ENCODE results near the gene GTF3A. TPM values are rescaled to one million over a fixed set of nuclear protein-coding genes. Genes with fewer than 3 reads are reported as not detected.
A peak's percentile ranks its signal among the peaks of the same experiment; 100 is the strongest.

GTF3A gene
- total and polyA plus RNA-seq, 2 experiments from 2014 or later, result 109 to 190 TPM

GRCh38 chr13:27423333-27423732, 1.1 kb upstream of the GTF3A start:
- H3K9me3 Mint-ChIP-seq, result no peaks in the 10 kb centered on the region
- DNase-seq (ENCODE audit: low spot score) (no peak), ATAC-seq (no peak)
- 0 out of 2 replicates have a peak, but pooled peaks cover 3% of the 10 kb centered on the region for H3K9me2 ChIP-seq (ENCODE audit: insufficient read depth)
- no peak overlapping the region for H3K27ac ChIP-seq (ENCODE audit: low read depth)
- H3K27ac Mint-ChIP-seq, result no peak overlapping the region
- peak overlapping the region; percentile 100; the same call in 1 of the 2 replicates for H2AFZ ChIP-seq
- H3K36me3 Mint-ChIP-seq (ENCODE audit: low read depth), result peaks cover 19% of the 10 kb centered on the region
- H3K4me1 ChIP-seq (ENCODE audit: insufficient read depth), result peaks cover 22% of the 10 kb centered on the region
- no peak overlapping the region; the same call in 1 of the 2 replicates for H3K4me3 ChIP-seq
- H3K4me3 Mint-ChIP-seq, result peak overlapping the region; percentile 76; the same call in 1 of the 3 replicates
- H3K27me3 ChIP-seq (ENCODE audit: insufficient read depth), result peaks cover 21% of the 10 kb centered on the region
- H4K20me1 ChIP-seq (replicated peaks; ENCODE audit: insufficient read depth), result no peaks in the 10 kb centered on the region; the same call in 1 of the 2 replicates
- no peaks in the 10 kb centered on the region for H3F3A ChIP-seq (replicated peaks; ENCODE audit: low read depth)
- TF ChIP-seq CREB1 (CRISPR knock-in tag; IDR thresholded peaks at IDR 0.05; ENCODE audit: low read depth), result no peak
- TF ChIP-seq NANOG (IDR thresholded peaks at IDR 0.05; ENCODE audit: borderline replicate concordance), result no peak
- no peak for TF ChIP-seq JUNB (IDR thresholded peaks at IDR 0.05; ENCODE audit: unreplicated experiment)
- TF ChIP-seq ZNF331 (CRISPR knock-in tag; IDR thresholded peaks at IDR 0.05; ENCODE audit: low read depth), result no peak
- TF ChIP-seq EZH2phosphoT487 (IDR thresholded peaks at IDR 0.05; ENCODE audit: unreplicated experiment), result no peak
- no peak for TF ChIP-seq ZNF462 (CRISPR knock-in tag; IDR thresholded peaks at IDR 0.05)
- no peak for TF ChIP-seq POLR2AphosphoS5 (IDR thresholded peaks at IDR 0.05; ENCODE audit: low read depth)
- no peak for TF ChIP-seq ETS1 (IDR thresholded peaks at IDR 0.05)
- TF ChIP-seq ZNF114 (CRISPR knock-in tag; IDR thresholded peaks at IDR 0.05), result no peak
- TF ChIP-seq CTCF (conservative IDR thresholded peaks at IDR 0.05; ENCODE audit: low read depth in 2 of 2), result no peak
- TF ChIP-seq EZH2 (IDR thresholded peaks at IDR 0.05; ENCODE audit: low read depth, unreplicated experiment), result no peak
- no peak for TF ChIP-seq REST (IDR thresholded peaks at IDR 0.05; ENCODE audit: unreplicated experiment)
- no peak for TF ChIP-seq STAT1 (IDR thresholded peaks at IDR 0.05; ENCODE audit: unreplicated experiment)
- peaks cover 4% of the 10 kb centered on the region; the same call in 1 of the 2 replicates for H3K36me3 ChIP-seq (ENCODE audit: insufficient read depth)
- peak overlapping the region; percentile 98; the same call in 1 of the 2 replicates for H3K4me2 ChIP-seq
- H3K4me1 Mint-ChIP-seq, result peaks cover 24% of the 10 kb centered on the region
- H3K79me2 ChIP-seq (replicated peaks; ENCODE audit: insufficient read depth), result peaks cover 31% of the 10 kb centered on the region
- peaks cover 10% of the 10 kb centered on the region for H3K27me3 Mint-ChIP-seq (ENCODE audit: insufficient read depth, low read depth, poor library complexity)

Data from GM23338 (cell line).